Suppressor macrophage treated with lipopolysaccharide for 4 hours (primary cell): ENCODE results near the gene CTAGE1.
"Not testable (repeated sequence)": the region's sequence is repeated elsewhere in the genome, so short reads cannot be mapped to it uniquely, and the experiment has no call there.

ENCODE experiments used
- DNase-seq: peaks from one replicate; pipeline ENCODE4 v3.0.0-alpha.2; 2020

Gene CTAGE1, protein sequence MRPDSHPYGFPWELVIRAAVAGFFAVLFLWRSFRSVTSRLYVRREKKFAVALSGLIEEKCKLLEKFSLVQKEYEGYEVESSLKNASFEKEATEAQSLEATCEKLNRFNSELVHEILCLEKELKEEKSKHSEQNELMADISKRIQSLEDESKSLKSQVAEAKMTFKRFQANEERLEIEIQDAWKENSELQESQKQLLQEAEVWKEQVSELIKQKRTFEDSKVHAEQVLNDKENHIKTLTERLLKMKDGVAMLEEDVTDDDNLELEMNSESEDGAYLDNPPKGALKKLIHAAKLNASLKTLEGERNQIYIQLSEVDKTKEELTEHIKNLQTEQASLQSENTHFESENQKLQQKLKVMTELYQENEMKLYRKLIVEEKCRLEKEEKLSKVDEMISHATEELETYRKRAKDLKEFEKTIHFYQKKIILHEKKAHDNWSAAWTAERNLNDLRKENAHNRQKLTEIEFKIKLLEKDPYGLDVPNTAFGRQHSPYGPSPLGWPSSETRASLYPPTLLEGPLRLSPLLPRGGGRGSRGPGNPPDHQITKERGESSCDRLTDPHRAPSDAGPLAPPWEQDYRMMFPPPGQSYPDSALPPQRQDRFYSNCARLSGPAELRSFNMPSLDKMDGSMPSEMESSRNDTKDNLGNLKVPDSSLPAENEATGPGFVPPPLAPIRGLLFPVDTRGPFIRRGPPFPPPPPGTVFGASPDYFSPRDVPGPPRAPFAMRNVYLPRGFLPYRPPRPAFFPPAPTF

DNA sequence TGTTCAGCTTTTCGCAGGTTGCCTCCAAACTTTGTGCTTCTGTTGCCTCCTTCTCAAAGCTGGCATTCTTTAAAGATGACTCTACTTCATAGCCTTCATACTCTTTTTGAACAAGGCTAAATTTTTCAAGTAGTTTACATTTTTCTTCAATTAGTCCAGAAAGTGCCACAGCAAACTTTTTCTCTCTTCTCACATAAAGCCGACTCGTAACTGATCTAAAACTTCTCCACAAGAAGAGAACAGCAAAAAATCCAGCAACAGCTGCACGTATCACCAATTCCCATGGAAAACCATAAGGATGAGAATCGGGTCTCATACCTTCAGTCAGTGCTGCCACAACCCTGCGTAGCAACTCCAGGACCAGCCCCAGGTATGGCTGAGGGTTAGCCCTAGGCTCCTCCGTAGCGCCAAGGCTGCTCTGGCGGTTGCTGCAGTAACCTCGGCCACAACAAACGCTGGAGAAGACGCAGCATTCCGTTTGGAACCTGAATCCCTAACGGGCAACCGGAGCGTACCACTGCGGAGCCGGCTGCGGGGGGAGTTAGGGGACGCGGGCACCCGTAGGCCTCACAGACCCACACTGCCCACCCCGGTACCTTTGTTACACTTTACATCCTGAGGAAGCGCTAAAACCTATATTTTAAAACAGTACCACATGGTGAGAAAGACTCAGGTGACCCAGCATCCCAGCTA lies at the start of gene CTAGE1:
Gene CTAGE1 (minus strand): TSS at position 420 of the 693 bp plus-strand sequence. CDS start 104 bp downstream, at position 316.
- no peak for DNase-seq

DNA sequence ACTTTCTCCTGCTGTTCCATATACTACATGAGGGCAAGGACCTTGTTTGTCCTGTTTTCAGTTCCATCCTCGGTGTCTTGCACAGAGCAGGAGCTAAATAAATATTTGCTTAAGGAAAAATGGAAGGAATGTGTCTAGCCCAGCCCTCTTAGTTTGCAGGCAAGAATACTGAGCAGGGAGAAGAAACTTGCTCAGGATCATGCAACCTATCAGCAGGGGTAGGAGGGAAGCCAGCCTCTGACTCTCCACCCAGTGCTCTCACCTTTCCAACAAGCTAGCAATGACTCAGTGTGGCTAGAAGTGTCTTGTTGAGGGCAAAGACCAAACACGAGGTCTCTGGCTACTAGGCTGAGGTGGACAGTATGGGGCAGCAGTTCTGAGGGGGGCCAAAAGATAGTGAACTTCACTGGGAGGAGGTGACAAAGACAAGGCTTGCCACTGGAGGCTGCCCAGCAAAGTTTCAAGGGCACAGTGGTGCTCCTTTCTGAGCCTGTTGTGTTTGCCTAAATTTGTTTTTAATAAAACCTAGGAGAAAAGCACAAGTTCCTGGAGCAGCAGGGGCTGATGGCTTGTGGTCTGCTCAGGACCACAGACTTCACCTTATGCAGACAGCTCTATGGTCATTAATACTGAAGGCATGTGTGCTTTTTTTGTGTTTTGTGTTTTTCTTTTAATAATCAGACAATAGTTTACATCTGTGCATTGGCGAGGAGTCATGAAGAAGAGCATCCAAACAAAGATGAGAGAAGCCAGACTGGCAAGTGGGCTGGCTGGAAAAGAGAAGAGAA lies 49.1 kb upstream of the CTAGE1 start:
- DNase-seq, result no peak

DNA sequence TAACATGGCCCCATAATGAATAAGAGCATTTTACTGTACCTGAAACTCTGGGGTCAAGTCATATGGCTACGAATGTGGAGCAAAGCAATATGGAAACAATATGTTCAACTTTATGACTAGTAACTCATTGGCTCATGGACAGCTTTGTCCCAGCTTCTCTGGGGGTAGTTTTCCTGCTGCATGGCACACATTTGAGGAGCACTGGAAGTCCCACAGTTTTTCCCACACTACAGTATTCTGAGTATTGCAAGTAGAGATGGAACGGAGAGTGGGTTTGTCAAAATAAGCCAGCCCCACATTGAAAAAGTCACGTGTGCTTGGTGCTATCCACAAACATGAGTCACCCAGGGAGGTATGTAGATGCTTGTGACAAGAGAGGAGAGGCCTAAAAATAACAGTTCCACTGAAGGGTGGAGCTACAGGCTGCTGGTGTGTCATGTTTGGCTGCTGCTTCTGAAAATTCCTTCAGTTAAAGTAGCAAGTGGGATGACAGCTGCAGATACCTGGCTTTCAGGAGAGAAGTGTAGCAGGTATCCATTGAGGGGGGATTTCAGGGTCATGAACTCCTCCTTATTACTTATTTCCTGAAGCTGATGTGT lies 48.2 kb upstream of the CTAGE1 start:
- DNase-seq, result no peak

DNA sequence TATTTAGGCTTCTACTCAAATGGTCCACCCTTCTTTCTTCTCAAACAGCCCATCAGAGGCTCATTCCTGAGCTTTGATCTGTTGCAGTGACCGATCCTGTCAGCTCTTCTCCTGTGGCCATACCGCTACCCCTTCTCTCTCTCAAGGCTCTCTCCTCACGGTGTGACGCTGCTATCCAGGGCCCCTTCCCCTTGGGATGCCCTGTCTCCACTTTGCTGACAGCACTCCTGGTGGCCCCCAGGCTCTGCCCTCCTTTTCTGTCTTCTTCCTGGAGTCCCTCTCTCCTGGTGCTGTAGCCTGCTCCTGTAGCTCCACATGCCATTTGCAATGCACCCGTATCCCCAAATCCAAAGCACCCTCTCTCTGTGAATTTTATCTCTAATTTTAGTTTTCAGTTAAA lies 45.4 kb upstream of the CTAGE1 start:
- DNase-seq, result no peak

DNA sequence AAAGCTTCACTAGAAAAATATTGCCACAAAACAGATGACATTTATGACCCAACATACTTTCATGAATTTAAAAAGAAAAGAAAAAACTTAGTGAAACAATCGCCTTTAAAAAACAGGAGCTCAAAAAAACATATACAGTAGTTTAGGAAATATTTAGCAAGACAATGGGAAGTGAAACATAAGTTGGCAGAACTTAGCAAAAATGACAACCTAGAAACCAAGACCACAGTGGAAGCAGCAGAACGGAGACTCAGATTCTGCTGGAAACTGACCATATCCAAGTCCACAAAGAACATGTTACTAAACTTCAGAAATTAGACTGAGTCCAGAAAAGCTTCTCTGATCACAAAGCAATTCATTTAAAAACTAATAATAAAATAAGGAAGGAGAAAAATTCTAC lies 41.8 kb upstream of the CTAGE1 start:
- DNase-seq, result no peak

DNA sequence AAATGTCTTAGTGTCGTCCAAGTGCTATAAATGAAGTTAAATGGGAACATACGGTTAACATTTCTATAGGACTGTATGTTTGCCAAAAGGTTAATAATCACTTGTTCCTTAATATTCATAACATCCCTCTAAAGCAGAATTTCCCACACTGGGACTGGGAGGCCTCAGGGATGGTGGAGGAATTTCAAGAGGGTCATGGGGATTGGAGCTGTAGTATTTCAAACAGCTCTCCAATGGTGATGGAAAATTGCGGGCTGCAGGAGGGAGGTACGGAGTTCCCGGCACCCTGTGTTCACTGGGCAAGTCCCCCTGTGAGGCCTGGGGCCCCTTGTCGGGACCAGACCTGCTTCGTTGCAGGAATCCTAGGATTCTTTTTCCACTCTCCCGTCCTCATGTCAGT lies 39.8 kb upstream of the CTAGE1 start:
- no peak for DNase-seq

DNA sequence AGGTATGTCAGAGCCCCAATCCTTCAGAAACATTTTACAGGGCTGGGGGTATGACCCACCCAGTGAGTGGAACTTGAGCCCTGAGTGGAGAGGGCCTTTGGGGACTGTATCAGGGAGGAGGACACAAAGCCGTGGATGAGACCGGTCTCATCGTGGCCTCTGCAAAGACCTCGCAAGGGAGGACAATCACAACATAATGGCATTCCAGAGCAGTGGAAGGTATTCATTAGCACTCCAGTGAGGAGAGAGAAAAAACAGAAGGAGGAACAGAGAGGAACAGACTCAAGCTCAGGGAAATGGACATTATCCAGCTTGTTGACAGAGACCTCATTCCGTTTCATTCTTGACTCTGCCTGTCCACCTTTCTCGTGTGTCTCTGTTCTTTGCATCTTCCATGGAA lies 38.8 kb upstream of the CTAGE1 start:
- DNase-seq, result no peak

DNA sequence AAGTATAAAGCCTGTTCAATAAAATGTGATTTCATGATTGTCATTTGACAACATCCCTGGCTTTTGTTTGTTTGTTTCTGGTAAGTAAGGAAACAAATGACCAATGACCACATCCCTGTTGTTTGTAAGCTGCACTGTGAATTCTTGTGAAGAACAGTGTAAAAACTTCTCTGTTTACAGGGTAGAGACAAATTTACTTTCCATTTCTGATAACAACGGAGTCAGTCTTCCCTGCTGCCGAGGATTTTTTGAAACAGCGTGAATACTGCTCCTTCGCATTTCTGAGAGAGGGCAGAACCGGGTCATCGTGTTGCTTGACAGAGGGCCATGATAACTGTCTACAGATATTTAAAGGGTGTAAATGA lies 38.4 kb upstream of the CTAGE1 start:
- DNase-seq, result no peak

DNA sequence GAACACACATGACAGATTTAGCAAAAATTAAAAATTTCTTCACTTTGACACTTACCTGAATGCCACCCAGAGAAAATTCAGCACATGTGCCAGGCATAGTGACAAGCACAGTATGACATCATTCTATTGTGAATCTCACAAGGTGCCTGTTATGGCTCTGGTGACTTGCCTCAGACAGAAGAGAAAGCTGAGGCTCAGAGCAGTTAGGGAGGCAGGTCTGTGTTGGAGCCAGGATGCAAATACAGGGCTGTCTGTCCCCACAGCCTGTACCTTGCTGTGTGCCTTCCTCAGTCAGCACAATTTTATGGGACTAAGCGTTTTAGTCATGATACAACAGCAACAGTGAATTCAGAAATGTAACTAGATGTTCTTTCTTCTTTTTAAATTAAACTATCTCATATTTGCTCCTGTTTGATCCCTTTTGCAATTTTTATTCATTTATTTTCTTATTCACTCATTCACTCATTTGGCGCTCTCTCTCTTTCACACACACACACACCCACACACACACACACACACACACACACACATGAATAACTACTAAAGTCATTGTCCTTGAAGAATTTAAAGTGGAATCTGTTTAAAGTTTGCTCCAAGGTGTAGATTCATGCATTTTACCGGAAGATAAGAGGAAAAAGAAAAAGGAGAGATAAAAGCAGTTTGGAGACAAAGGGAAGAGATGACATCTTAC lies 37.9 kb upstream of the CTAGE1 start:
- DNase-seq, result no peak

DNA sequence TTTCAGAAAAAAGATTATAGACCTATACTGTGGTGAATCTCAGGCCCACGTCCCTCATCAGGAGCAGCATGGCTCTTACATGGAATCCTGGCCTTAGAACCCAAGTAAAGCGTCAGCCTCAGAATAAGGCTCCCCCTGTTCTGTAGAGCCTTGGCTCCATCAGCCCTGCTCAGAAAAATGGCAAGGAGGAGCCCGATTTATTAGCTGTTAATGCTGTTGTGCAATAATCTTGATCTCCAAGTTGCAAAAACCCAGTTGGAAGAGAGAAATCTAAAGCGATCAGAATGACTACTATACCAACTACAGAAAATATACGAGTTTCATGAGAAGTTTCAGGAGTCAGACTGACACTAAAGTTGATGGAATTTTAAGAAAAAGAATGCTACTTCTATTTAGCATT lies 35.6 kb upstream of the CTAGE1 start:
- DNase-seq, result no peak

DNA sequence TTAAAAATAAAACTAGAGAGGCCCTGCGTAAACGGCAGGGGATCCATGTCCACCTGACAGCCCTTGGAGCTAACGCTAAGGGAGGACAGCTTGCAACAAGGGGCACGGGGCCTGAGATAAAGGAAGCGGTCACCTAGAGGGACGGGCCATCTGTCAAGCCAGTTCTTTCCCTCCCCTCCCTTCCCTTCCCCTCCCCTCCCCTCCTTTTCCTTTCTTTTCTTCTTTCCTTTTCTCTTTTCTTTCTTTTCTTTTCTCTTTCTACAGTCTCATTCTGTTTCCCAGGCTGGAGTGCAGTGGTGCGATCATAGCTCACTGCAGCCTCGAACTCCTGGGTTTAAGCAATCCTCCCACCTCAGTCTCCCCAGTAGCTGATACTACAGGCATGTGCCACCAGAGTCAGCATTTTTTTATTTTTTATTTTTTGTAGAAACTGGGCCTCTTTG lies 34.5 kb upstream of the CTAGE1 start:
- no peak for DNase-seq

DNA sequence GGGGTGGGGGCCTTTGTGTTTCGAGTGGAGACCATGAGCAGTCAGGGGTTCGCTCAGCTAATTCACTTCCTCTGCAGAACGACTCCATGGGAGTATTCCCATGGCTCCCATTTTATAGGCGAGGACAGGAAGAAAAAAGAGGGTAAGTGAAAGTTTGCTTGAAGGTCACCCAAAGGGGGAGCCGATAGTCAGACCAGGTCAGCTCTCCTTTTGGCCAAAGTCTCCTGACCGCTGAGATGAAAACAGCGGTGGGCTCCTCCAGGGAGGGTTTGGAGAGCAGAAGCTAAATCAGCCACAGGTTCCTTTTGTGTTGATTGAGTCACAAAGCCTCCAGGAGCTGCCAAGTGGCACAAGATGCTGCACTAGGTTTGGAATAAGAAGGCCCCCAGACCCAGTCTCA lies 34.1 kb upstream of the CTAGE1 start:
- DNase-seq, result no peak

DNA sequence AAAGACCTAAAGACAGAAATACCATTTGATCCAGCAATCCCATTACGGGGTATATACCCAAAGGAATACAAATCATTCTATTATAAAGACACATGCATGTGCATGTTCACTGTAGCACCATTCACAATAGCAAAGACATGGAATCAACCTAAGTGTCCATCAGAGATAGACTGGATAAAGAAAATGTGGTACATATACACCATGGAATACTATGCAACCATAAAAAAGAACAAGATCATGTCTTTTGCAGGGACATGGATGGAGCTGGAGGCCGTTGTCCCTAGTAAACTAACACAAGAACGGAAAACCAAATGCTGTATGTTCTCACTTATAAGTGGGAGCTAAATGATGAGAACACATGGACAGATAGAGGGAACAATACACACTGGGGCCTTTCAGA lies 33.1 kb upstream of the CTAGE1 start:
- not testable (repeated sequence) for DNase-seq

DNA sequence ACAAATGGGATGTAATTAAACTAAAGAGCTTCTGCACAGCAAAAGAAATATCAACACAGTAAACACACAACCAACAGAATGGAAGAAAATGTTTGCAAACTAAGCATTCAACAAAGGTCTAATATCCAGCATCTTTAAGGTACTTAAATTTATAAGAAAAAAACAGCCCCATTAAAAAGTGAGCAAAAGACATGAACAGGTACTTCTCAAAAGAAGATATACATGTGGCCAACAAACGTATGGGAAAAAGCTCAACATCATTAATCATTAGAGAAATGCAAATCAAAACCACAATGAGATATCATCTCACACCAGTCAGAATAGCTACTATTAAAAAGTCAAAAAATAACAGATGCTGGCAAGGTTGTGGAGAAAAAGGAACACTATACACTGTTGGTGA lies 32.6 kb upstream of the CTAGE1 start:
- DNase-seq, result not testable (repeated sequence)

DNA sequence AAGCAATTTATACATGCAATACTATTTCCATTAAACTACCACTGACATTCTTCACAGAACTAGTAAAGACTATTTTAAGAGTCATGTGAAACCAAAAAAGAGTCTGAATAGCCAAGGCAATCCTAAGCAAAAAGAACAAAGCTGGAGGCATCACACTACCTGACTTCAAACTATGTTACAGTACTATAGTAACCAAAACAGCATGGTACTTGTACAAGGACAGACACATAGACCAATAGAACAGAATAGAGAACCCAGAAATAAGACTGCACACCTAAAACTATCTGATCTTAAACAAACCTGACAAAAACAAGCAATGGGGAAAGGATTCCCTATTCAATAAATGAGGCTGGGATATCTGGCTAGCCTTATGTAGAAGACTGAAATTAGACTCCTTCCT lies 32.0 kb upstream of the CTAGE1 start:
- DNase-seq, result not testable (repeated sequence)

DNA sequence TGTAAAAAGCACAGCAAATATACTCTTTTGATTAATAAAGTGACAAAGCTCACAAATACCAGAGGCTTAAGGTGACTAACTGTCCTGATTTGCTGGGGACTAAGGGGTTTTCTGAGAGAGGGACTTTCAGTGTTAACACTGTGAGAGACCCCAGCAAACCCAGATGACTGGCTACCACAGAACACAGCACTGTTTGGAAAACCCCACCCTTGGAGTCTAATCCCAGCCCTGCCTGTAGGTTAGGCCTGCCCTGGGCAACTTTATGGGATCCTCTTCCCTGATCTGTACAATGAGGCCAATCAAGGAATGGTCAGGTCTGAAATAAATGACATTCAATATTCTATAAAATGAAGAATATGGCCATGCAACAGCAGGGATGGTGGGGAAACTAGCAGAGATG lies 30.5 kb upstream of the CTAGE1 start:
- no peak for DNase-seq

DNA sequence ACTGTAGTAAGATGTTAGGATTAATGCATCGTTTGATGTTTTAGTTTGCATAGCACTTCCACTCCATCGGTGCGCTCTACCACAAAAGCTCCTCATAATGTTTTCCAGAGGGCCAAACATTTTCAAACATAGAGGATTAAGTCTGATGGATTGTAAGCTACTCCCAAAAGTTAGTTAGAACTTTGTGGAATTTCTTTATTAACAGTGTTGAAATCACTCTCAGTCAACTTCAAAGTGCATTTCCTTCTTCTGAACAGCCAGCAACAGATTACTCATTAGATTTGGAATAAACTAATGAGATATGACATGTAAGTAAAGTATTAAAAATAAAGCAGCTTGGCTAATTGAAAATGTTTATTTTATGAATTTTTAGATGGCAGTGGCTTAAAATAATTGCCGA lies 30.1 kb upstream of the CTAGE1 start:
- DNase-seq, result no peak

DNA sequence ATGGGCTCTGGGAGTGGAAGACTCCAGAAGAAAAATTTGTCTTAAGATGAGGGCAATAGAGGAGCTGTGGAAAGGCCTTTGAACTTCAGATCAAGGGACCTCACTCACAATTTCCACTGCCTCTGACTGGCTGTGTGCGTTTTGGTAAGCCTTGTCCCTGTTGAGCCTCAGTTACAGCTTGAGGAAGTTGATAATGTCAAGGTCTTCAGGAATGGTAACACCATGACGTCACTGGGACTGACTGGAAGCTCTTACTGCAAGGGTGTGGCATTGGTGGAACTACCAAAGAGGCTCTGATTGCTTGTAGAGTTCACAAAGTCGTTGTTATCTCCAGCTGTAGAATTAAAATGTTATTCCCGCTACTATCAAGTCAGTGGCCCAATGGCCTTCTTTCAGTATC lies 29.2 kb upstream of the CTAGE1 start:
- no peak for DNase-seq

DNA sequence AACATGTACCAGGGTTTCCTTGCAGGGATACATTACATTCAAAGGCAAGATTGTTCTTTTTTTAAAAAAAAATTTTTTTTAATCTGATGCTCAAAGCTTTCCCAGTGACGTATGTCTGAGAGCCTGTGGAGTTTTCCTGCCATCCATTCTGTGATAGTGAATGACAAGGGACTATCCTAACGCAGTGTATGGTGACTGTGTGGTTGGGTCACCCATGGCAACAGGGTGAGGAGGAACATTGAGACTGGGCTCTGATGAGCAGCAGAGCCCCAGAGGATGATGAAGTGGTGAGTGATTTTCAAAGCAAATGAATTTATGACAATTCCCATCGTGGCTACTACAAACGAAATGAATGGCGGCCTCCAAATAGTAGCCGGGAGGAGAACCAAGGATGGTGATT lies 28.6 kb upstream of the CTAGE1 start:
- DNase-seq, result no peak

DNA sequence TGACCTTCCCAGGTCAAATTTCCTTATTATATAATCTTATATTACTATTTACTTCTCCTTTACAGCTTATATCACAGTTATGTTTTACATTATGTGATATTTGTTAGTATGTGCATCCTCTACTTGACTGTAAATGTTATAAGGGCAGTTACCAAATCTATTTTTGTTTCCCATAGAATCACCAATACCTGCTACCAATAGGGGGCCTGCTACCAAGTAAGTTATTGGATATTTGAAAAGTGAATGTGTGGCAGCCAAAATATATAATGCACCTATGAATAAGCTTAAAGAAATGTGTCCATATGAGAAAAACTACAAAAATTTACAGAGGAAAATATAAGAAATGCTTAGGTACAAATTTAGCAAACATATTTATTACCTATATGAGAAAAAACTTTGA lies 23.9 kb upstream of the CTAGE1 start:
- DNase-seq, result no peak

DNA sequence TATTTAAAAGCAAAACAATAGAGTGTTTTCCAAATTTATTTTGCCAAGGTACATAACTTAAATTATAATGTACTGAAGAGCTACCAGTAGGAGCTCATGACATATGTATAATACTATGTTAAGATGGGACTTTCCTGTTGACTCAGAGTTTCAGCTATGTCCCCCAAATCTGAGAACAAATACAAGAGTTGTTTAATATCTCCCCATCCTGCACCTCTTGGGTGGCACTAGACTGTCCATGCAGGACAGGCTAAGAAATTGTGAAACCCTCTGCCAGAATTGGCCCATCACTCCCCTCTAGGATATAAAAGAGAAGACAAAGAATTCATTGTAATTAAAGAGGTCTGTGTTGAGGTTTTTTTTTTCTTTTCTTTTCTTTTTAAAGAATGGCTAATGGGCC lies 21.7 kb upstream of the CTAGE1 start:
- DNase-seq, result no peak

DNA sequence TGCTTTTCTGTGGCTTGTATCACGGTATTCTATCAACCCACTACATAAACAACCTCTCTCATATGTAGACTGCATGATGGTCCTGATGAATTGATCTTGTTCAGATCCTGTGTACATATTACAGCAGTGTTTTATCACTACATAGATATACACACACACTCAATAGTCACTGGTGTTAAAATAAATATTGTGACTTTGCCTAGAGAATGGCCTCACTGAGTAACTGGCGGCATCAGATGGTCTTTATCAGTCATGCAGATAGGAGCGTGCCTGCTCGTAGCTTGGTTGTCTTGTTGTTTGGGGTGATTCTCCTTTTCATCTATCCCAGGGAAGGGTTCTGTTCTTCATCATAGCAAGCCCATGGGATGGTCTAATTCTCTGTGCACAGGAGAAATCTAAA lies 18.4 kb upstream of the CTAGE1 start:
- no peak for DNase-seq
